Esophagus squamous epithelium (tissue), 4 donors: ENCODE data around the gene B4GALNT2.

ENCODE experiments used
- CTCF ChIP-seq, 6 experiments: fragments of 450-650 bp in 4 of 6; fragments of 200-600 bp in 2 of 6; sonication (generic) in 2 of 6; IDR thresholded peaks; one replicate each; pipeline ENCODE4 v1.5.1; 2016 to 2019; ENCODE audit warnings: antibody characterized with exemption in 6 of 6, mild to moderate bottlenecking in 4 of 6, moderate library complexity in 4 of 6
- POLR2A ChIP-seq, 4 donors: fragments of 450-650 bp; IDR thresholded peaks; one replicate each; pipeline ENCODE4 v1.6.1; 2017; ENCODE audit warnings: antibody characterized with exemption in 4 of 4, mild to moderate bottlenecking in 4 of 4, moderate library complexity in 3 of 4

GRCh38 chr17:49201481-49201927 is 68.9 kb downstream of the B4GALNT2 start:
- TF ChIP-seq CTCF (IDR thresholded peaks at IDR 0.05) (no peak), POLR2A (IDR thresholded peaks at IDR 0.05) (no peak)
